ENCODE results near the gene DICER1.

- TF ChIP-seq, protein P1, sequence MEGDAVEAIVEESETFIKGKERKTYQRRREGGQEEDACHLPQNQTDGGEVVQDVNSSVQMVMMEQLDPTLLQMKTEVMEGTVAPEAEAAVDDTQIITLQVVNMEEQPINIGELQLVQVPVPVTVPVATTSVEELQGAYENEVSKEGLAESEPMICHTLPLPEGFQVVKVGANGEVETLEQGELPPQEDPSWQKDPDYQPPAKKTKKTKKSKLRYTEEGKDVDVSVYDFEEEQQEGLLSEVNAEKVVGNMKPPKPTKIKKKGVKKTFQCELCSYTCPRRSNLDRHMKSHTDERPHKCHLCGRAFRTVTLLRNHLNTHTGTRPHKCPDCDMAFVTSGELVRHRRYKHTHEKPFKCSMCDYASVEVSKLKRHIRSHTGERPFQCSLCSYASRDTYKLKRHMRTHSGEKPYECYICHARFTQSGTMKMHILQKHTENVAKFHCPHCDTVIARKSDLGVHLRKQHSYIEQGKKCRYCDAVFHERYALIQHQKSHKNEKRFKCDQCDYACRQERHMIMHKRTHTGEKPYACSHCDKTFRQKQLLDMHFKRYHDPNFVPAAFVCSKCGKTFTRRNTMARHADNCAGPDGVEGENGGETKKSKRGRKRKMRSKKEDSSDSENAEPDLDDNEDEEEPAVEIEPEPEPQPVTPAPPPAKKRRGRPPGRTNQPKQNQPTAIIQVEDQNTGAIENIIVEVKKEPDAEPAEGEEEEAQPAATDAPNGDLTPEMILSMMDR (IDR thresholded peaks at IDR 0.05) = no peak
- no peak for TF ChIP-seq POLR2A (IDR thresholded peaks at IDR 0.05)
These were observed 87.8 kb downstream of the DICER1 start for GRCh38 chr14:95069547-95069946.

All from heart left ventricle (tissue), 13 donors.